ENCODE results near the gene HSH2D.
"Not testable (repeated sequence)": the region's sequence is repeated elsewhere in the genome, so short reads cannot be mapped to it uniquely, and the experiment has no call there.

Gene HSH2D

DNA sequence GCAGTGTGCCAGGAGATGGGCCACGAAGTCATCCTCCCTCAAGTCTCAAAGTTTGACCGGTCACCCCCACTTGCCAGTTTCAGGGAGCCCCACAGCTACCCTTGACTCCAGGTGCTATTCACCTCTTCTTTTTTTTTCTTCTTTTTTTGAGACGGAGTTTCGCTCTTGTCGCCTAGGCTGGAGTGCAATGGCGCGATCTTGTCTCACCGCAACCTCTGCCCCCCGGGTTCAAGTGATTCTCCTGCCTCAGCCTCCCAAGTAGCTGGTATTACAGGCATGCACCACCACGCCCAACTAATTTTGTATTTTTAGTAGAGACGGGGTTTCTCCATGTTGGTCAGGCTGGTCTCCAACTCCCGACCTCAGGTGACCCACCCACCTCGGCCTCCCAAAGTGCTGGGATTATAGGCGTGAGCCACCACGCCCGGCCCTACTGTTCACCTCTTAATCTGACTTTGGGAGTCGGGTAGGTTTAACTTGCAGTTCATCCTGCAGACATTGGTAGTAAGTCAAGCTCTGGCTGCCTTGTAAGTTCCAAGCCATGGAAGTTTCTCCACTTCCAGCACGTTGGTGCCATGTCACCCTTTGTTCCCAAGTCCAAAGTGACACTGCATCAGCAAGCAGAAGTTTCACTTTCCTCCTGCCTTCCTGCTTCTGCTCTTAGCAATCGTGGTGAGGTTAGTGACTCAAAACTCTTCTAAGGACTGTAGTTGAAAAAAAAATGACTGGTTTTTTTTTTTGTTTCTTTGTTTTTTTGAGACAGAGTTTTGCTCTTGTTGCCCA lies 24.2 kb upstream of the HSH2D start:
- not testable (repeated sequence) for DNase-seq (ENCODE audit: low read depth)

DNA sequence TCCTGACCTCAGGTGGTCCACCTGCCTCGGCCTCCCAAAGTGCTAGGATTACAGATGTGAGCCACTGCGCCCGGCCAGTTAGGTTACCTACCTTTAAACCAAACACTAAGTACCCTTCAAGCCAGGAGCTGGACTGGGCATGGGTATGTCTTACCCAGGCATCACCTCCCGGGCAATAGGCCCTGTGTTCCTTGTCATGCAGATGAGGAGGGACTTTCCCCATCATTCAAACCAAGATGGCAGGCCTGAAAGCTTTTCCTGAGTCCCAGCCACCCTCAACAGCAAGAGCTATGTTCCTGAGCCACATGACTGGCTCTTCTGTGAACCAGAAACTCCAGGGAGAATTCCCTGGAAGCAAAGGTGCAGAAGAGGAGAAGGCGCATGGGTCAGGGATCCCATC lies 22.3 kb upstream of the HSH2D start:
- DNase-seq (ENCODE audit: low read depth): no peak

DNA sequence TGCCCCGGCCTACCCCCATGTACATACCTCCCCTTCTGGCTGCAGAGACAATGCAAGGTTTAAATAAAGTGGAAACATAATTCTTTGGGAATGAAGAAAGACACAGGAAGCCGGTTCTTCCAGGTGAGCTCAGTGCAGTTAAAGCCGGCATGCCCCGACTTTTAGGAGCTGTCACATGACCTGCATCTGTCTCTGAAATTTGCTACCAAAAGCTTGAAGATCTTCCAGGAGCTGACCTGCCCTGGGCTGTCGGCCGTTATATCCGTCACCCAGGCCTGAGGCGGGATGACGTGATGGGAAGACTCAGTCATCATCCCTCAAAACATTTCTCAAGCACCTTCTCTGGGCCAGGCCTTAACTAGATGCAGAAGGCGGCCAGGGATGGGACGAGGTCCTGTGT lies 21.5 kb upstream of the HSH2D start:
- DNase-seq (ENCODE audit: low read depth): no peak

DNA sequence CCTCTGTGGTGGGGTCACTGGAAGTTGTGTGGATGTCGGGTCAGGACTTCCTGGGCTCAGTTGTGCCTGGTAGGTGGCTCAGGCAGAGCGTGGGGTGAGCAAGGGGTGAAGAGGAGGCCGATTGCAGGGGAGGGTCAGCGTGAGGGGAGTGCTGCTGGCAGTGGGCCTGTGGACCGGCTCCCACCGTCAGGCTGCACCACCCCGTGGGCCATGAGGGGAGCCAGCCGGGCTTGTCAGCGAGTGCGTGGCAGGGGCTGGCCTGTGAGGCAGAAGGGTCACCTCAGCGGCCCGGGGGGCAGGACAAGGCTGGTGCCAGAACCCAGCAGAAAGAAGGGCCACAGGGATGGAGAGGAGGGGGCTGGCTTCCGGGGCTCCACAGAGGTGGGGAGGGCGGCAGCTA lies 18.5 kb upstream of the HSH2D start:
- no peak for DNase-seq (ENCODE audit: low read depth)

DNA sequence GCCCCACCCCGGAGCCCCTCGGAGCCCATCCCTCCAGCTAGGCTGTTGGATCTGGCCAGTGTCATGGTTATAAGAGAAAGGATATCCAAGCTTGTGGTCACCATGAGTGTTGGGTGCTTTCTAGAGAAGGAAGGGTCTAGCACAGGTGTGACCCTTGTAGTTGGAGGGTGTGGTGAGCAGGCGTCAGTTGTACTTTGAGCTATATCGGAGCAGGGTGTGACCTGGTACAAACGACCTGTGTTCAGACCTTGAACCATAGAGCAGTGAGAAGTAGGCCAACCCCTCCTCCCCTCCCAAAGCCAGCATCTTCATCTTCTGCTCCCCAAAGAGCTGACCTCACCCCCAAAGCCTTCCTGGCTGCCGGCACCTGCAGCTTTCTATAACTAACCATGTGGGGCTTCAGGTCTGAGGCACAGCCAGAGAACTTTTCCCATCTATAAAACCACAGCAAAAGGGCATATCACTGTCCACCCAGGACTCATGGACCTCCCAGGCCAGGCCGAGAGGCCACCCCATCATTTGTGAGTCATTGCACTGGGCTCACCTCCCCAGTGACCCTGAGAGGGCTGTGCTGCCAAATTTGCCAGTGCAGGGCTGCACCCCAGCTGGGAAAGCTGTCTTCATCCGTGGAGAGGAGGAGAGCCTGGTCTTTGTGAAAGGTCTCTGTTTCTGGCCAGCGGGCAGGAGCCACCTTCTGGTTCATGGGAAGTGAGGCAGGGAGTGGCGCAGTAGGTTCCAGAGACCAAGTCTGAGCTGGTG lies 17.6 kb upstream of the HSH2D start:
- no peak for DNase-seq (ENCODE audit: low read depth)

DNA sequence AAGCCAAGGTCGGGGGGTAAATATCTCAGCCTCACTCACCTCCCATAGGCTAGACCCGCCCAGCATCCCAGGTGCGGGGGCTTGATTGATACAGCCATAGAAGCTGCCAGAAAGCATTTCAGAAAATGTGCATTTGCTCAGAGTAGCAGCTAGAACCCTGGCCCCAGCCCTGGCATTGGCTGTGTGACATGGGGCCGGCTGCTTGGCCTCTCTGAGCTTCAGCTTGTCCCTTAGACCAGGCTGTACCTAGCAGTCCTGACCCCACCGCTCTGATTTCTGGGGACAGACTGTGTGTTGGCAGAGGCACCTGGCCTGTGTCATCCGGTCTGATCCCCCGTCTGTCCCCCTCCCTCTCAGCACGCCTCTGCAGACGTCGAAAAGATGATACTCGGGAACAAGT lies 16.4 kb upstream of the HSH2D start:
- DNase-seq (ENCODE audit: low read depth): no peak

DNA sequence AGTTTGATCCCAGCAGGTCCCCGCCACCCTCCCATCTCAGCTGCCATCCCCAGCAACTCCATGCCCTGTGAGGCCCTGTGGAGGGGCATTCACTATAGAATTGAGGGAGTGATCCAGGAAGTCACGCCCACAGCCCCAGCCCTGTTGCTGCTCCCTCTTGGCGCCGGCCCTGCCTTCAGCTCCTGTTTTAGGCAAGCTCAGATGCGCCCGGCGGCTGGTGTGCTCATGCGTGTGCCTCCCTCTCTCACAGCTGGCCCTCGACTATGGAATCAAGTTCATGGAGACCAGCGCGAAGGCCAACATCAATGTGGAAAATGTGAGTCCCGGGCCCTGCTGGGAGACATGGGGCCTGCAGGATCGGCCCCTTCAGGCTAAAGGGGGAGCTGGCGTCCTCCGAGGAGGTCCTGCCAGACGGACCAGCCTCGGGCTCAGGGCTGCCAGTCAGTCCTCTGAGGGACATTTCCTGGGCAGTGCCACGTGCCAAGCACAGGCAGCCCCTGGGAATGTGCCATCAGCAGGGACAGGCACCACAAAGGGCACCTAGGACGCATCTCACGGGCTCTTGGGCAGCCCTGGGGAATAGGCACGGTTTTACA lies 15.6 kb upstream of the HSH2D start:
- DNase-seq (ENCODE audit: low read depth): no peak

DNA sequence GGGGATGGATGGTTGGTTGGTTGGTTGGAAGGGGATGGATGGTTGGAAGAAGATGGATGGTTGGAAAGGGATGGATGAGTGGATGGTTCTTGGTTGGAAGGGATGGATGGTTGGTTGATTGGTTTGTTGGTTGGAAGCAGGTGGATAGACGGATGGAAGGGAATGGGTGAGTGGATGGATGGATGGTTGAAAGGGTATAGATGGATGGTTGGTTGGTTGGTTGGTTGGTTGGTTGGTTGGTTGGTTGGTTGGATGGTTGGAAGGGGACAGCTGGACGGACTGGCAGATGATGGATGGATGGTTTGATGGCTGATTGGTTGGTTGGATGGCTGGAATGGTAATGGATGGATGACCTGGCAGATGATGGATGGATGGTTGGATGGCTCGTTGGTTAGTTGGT lies 11.8 kb upstream of the HSH2D start:
- DNase-seq (ENCODE audit: low read depth): no peak

DNA sequence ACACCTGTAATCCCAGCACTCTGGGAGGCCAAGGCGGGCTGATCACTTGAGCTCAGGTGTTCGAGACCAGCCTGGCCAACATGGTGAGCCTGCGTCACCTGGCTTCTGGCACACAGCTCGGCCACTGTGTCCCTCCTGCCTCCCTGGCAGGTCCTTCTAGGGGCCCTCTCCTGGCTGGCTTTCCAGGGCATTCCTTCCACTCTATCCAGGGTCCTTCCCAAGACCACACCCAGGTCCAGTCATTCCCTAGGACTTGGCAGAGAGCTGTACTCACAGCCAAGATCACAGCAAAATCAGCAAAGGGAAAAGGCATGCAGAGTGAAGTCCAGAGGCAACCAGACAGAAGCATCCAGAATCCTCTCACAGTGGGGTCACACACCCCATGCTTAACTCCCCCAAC lies 9.7 kb upstream of the HSH2D start:
- no peak for DNase-seq (ENCODE audit: low read depth)

DNA sequence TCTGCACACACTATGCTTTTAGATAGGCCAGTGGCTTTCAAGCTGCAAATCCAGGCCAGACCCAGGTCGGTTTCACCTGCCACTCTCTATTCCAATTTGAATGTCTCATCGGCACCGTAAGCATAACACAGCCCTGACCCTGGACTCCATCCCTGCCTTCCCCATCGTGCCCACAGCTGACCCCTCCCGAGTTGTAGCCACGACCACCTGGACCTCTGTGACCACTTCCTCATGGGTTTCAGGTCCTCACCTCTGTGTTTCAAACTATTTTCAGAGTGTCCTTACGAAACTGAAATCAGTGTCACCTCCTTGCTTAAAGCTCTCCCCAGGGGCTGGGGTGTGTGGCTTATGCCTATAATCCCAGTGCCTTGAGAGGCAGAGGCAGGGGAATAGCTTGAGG lies 9.0 kb upstream of the HSH2D start:
- DNase-seq (ENCODE audit: low read depth): no peak

DNA sequence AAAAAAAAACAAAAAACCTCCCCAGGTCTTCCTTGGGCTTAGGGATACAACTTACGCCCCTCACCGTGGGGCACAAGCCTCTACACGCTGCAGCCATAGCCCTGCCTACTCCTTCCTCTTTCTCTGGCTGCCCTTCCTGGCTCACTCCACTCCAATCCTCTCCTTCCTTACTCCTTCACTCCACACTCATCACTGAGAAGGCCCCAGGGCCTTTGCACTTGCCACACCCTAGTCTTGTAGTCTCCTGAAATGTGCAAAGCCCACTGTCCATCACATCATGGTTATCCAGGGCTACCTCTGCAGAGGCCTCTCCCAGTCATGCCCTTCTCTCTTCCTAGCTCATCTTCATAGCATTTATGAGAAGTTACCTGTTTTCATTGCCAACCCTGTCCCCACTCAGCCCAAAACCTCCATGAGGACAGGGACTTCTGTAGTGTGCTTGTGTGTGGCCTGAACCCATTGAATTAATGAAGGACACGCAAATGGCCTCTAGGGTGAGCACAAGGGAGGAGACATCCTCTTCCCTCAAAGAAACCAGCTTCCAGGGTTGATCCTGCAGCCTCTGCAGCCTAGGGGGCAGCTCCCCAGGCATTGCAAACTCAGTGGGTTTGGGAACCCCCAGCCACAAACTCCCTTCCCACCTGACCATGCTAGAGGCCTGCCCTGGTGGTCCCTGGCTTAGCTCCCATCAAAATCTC lies 7.9 kb upstream of the HSH2D start:
- no peak for DNase-seq (ENCODE audit: low read depth)

DNA sequence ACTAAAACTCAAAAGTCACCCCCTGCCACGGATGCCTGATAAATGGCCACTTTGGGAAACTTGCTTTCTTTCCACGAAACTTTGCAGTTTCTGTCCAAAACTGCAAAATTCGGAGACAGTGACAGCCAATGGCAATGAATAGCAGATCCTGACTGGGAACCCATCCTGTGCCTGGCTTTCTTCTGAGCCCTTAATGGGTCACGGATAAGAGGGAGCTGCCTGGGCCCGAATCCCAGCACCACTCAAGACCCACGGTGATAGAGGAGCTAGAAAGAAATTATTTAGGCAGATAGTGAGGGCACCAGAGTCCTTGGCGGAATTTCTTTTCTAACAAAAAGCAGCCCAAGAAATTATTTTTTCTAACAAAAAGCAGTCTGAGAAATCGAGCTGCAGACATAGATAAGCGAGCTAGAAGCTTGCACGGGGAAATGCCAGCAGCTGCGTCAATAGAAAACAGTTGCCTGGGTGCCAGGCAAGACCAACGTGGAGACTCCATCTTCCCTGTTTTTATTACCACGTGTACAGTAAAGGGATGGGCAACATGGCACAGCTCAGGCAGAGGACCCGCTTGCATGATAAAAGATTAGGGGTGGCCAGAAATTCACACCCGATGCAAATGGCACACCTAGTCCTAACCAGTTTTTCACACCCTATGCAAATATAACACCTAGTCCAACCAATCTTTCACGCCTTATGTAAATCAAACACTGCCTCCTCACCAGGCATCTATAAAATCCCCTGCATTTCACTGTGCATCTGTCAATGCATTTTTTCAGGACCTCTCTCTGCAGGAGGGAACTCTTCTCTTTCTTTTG lies 7.1 kb upstream of the HSH2D start:
- no peak for DNase-seq (ENCODE audit: low read depth)

DNA sequence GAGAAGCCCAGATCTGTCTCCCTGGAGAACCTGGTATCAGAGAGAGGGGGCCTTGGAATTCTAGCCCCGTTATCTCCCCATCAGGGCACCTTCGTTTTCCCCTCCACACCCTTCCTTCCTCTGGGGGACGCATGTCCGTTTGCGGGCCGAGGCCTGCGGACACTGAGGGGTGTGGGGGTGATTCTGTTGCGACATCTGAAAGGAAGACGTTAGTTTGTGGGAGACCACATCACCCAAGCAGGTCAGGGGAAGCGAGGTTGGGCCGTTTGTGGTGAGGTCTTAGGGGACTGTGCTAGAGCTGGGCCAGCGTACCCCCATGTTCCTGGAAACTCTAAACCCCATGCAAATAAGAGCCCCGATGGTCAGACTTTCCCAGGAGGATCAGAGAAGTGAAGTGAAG lies 3.7 kb upstream of the HSH2D start:
- DNase-seq (ENCODE audit: low read depth): no peak

DNA sequence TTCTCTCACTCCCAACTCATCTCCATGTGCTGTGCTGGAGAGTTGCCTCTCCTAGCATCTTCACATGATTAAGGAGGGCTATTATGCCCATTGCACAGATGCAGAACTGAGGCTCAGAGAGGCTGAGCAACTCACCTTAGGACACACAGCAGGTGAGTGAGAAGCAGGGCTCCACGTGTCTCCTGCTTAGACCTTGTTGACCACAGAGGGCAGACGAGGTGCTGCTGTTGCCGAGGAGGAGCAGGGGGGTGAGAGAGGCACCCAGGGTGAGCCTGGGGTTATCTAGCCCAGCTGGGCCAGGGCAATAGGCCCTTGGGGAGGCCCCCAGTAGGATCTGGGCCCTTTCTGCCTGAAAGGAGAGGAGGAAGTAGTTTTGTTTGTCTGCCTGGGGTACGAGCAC lies 2.4 kb upstream of the HSH2D start:
- no peak for DNase-seq (ENCODE audit: low read depth)

DNA sequence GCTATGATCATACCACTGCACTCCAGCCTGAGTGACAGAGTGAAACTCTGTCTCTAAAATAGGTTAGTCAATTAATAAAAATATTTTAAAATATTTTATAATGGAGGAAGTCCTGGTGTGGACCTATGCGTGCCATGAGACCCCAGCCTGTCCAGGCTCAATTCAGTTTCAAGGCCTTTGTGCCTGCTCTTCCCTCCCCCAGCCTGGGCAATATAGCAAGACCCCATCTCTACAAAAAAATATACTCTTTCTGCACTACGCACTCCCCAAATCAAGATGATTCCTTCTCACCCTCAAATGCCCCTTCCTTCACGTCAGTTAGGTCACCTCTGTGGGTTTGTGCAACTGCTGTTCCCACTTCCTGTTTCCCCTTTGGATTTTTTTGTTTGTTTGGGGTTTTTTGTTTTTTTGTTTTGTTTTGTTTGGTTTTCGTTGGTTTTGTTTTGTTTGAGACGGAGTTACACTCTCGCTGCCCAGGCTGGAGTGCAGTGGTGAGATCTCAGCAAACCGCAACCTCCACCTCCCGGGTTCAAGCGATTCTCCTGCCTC lies 1.4 kb upstream of the HSH2D start:
- no peak for DNase-seq (ENCODE audit: low read depth)

DNA sequence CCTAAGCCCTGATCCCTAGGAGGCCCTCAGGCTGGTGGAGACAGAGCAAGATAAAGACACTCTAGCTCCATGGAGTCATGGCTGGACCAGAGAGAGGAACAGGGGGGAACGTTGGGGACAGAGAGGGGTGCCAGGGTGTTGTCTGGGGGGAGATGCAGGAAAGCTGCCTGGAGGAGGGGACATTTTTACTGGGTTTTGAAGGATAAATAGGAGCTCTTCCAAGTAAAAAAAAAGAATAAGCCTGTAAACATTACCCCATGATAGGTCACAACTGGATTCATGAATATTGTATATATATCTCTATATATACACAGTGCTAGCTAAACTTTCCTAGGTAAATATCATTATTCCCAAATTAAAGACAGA lies 714 bp downstream of the HSH2D start:
- DNase-seq (ENCODE audit: low read depth): no peak

DNA sequence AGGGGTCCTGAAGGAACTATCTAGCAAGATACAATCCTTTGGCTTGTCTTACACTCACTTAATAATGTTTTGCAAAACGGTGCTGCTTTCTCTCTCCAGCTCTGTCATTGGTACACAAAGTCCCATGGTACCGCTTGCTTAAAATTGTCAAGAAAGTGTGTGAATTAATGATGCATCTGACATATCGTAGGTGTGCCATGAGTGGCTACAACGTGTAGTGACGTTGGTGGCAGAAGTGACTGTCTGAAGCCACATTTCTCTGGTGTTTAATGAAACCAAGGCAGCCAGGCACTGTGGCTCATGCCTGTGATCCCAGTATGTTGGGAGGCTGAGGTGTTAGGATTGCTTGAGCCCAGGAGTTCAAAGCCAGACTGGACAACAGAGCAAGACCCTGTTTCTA lies 2.6 kb downstream of the HSH2D start:
- DNase-seq (ENCODE audit: low read depth): no peak

DNA sequence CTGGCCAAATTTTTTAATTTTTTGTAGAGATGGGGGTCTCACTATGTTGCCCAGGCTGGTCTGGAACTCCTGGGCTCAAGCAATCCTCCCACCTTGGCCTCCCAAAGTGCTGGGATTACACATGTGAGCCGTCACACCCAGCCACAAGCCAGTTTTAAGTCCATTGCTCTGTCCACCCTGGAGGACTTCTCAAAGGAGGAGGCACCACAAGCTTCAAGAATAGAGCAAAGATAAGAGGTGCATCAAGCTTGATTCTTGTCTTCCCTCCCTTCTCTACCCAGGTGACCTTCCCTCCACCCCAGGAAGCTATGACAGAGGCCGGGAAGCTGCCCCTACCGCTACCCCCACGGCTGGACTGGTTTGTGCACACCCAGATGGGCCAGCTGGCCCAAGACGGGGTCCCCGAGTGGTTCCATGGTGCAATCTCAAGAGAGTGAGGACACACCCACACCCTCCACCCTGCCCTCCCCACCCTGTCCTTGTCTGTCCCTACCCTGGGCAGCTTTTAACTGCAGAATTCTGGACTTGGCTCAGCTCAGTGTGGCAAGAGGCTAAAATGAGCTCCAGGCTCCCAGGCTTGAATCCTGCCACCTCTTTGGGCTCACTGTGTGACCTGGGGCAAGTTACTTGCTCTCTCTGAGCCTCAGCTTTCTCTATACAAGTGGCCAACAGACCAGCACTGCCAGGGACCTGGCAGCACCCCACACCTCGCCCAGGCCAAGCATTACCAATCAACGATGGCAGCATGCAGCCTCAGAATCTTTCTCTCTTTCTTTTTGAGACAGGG lies 5.2 kb downstream of the HSH2D start:
- DNase-seq (ENCODE audit: low read depth): no peak

DNA sequence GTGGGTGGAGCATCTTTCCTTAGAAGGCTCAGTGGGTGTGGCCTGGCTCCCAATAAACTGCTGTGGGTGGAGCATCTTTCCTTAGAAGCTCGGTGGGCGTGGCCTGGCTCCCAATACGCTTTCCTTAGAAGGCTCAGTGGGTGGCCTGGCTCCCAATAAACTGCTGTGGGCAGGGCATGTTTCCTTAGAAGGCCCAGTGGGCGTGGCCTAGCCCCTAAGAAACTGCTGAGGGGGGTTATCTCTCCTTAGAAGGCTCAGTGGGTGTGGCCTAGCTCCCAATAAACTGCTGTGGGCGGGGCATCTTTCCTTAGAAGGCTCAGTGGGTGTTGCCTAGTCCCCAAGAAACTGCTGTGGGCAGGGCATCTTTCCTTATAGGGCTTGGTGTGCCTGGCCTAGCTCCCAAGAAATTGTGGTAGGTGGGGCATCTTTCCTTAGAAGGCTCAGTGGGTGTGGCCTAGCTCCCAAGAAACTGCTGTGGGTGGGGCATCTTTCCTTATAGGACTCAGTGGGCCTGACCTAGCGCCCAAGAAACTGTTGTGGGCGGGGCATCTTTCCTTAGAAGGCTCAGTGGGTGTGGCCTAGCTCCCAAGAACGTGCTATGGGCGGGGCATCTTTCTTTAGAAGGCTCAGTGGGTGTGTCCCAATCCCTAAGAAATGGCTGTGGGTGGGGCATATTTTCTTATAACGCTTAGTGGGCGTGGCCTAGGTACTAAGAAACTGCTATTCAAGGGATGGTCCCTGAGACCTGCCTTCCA lies 10.3 kb downstream of the HSH2D start:
- no peak for DNase-seq (ENCODE audit: low read depth)

DNA sequence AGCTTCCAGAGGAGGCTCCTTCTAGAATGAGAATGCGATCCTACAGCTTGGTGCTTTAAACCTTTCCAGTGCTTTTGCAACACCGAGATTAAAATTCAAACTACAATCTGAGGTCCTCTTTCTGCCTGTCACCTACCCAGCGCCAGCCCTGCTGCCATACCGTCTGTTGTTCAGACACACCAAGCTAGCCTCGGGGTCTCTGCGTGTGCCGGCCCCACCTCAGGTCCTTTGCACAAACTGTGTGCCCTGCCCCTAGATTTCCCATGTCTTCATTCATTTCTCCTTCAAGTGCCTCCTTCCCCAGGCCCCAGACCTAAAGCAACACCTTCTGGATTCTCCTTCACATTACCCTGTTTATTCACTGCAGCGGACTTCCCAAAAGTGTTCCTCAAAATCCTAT lies 11.1 kb downstream of the HSH2D start:
- DNase-seq (ENCODE audit: low read depth): no peak
